ENCODE data around the gene PLPPR2.
"Not testable (repeated sequence)": the region's sequence is repeated elsewhere in the genome, so short reads cannot be mapped to it uniquely, and the experiment has no call there.

Gene PLPPR2

GRCh38 chr19:11335449-11336146 is 19.6 kb upstream of the PLPPR2 start:
- no peak overlapping the region for H3K4me3 ChIP-seq (replicated peaks; ENCODE audit: low read depth, low read length)
- no peak for TF ChIP-seq CTCF (IDR thresholded peaks at IDR 0.05; ENCODE audit: low read depth, low read length, missing control alignments)
- no peak for DNase-seq (ENCODE audit: extremely low read depth, low read depth)

- no peak for DNase-seq (ENCODE audit: extremely low read depth, low read depth)
- TF ChIP-seq CTCF (IDR thresholded peaks at IDR 0.05; ENCODE audit: low read depth, low read length, missing control alignments) = no peak
Observed at GRCh38 chr19:11337080-11337479, 18.2 kb upstream of the PLPPR2 start.

GRCh38 chr19:11338121-11338520 is 17.1 kb upstream of the PLPPR2 start:
- no peak overlapping the region for H3K4me3 ChIP-seq (replicated peaks; ENCODE audit: low read depth, low read length)
- DNase-seq (ENCODE audit: extremely low read depth, low read depth) = no peak
- TF ChIP-seq CTCF (IDR thresholded peaks at IDR 0.05; ENCODE audit: low read depth, low read length, missing control alignments) = no peak

More at GRCh38 chr19:11337080-11337479, 18.2 kb upstream of the PLPPR2 start:
- no peak overlapping the region for H3K4me3 ChIP-seq (replicated peaks; ENCODE audit: low read depth, low read length)

- TF ChIP-seq CTCF (IDR thresholded peaks at IDR 0.05; ENCODE audit: low read depth, low read length, missing control alignments) = no peak
- no peak for DNase-seq (ENCODE audit: extremely low read depth, low read depth)
- peak overlapping the region; percentile 23 for H3K4me3 ChIP-seq (replicated peaks; ENCODE audit: low read depth, low read length)
Observed at GRCh38 chr19:11338569-11339253, 16.5 kb upstream of the PLPPR2 start.

GRCh38 chr19:11339254-11340098 is 15.8 kb upstream of the PLPPR2 start, which contains the start of gene RAB3D:
Gene RAB3D (minus strand): TSS chr19:11339657. CDS start chr19:11337399, 2,258 bp downstream.
- peak within 1 kb of the TSS; percentile 23 for H3K4me3 ChIP-seq (replicated peaks; ENCODE audit: low read depth, low read length)
- DNase-seq (ENCODE audit: extremely low read depth, low read depth) = peak; percentile 53
- TF ChIP-seq CTCF (IDR thresholded peaks at IDR 0.05; ENCODE audit: low read depth, low read length, missing control alignments) = no peak

DNA sequence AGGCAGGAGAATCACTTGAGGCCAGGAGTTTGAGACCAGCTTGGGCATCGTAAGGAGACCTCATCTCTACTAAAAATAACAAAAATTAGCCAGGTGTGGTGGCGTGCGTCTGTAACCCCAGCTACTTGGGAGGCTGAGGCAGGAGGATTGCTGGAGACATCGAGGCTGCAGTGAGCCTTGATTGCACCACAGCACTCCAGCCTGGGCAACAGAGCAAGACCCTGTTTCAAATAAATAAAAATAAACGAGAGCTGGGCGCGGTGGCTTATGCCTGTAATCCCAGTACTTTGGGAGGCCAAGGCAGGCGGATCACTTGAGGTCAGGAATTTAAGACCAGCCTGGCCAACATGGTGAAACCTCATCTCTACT is 15.1 kb upstream of the PLPPR2 start:
- DNase-seq (ENCODE audit: extremely low read depth, low read depth); H3K4me3 ChIP-seq (replicated peaks; ENCODE audit: low read depth, low read length): not testable (repeated sequence)

GRCh38 chr19:11342429-11342828 is 12.8 kb upstream of the PLPPR2 start:
- H3K4me3 ChIP-seq (replicated peaks; ENCODE audit: low read depth, low read length) = no peak overlapping the region
- DNase-seq (ENCODE audit: extremely low read depth, low read depth) = no peak
- TF ChIP-seq CTCF (IDR thresholded peaks at IDR 0.05; ENCODE audit: low read depth, low read length, missing control alignments) = no peak
